GM19463 (cell line): ENCODE measurements around the gene GLI2.

Experiments used
- ATAC-seq: cut with Tn5 transposase; IDR thresholded peaks from one replicate; pipeline ENCODE4 v1.9.1; 2021; ENCODE audit warnings: mild to moderate bottlenecking, moderate library complexity; ENCODE audit not compliant: unreplicated experiment

The GLI2 gene

GRCh38 chr2:120735746-120736170 lies at the start of gene GLI2:
Gene GLI2, plus strand, starts transcription at chr2:120735868. Its CDS starts 61,453 bp downstream, at chr2:120797321.
- no peak for ATAC-seq

GRCh38 chr2:120685974-120686297 lies 49.7 kb upstream of the GLI2 start:
- ATAC-seq, result no peak

GRCh38 chr2:120686511-120687168 lies 49.0 kb upstream of the GLI2 start:
- no peak for ATAC-seq

GRCh38 chr2:120687210-120687609 lies 48.5 kb upstream of the GLI2 start:
- no peak for ATAC-seq

GRCh38 chr2:120690521-120690920 lies 45.1 kb upstream of the GLI2 start:
- no peak for ATAC-seq

GRCh38 chr2:120691410-120691809 lies 44.3 kb upstream of the GLI2 start:
- no peak for ATAC-seq

GRCh38 chr2:120692691-120693090 lies 43.0 kb upstream of the GLI2 start:
- ATAC-seq, result no peak

- no peak for ATAC-seq
Measured at GRCh38 chr2:120693121-120693520, 42.5 kb upstream of the GLI2 start.

GRCh38 chr2:120694034-120694433 lies 41.6 kb upstream of the GLI2 start:
- ATAC-seq, result no peak

- ATAC-seq, result no peak
Measured at GRCh38 chr2:120697471-120697870, 38.2 kb upstream of the GLI2 start.

- no peak for ATAC-seq
Measured at GRCh38 chr2:120699292-120699691, 36.4 kb upstream of the GLI2 start.

GRCh38 chr2:120700659-120701058 lies 35.0 kb upstream of the GLI2 start:
- ATAC-seq, result no peak

GRCh38 chr2:120701096-120701495 lies 34.6 kb upstream of the GLI2 start:
- no peak for ATAC-seq

- ATAC-seq, result no peak
Measured at GRCh38 chr2:120701499-120701898, 34.2 kb upstream of the GLI2 start.

- no peak for ATAC-seq
Measured at GRCh38 chr2:120702061-120702460, 33.6 kb upstream of the GLI2 start.

GRCh38 chr2:120702801-120703200 lies 32.9 kb upstream of the GLI2 start:
- no peak for ATAC-seq

GRCh38 chr2:120703330-120703994 lies 32.2 kb upstream of the GLI2 start:
- no peak for ATAC-seq

GRCh38 chr2:120704696-120705095 lies 31.0 kb upstream of the GLI2 start:
- no peak for ATAC-seq

GRCh38 chr2:120707816-120708215 lies 27.9 kb upstream of the GLI2 start:
- ATAC-seq, result no peak

- no peak for ATAC-seq
Measured at GRCh38 chr2:120708944-120709607, 26.6 kb upstream of the GLI2 start.

GRCh38 chr2:120709608-120710041 lies 26.0 kb upstream of the GLI2 start:
- ATAC-seq, result no peak

GRCh38 chr2:120710256-120710655 lies 25.4 kb upstream of the GLI2 start:
- ATAC-seq, result no peak
